ENCODE data around the gene PLEKHA4. TPM values are rescaled to one million over a fixed set of nuclear protein-coding genes. Genes with fewer than 3 reads are reported as not detected.
"Not testable (repeated sequence)": the region's sequence is repeated elsewhere in the genome, so short reads cannot be mapped to it uniquely, and the experiment has no call there.

PLEKHA4 gene
- total and polyA plus RNA-seq, 4 donors: 4.4 to 17.2 (median 6.3) TPM

- peak; percentile 98 for TF ChIP-seq ZBTB33 (IDR thresholded peaks at IDR 0.05)
- TF ChIP-seq RXRA (IDR thresholded peaks at IDR 0.05): peak in 1 of 2 donors; percentile 77
- TF ChIP-seq JUND (IDR thresholded peaks at IDR 0.05): peak in 1 of 2 donors; percentile 60
- peak; percentile 96 for TF ChIP-seq YY1 (IDR thresholded peaks at IDR 0.05)
- no peak for TF ChIP-seq HNF4G (IDR thresholded peaks at IDR 0.05)
- TF ChIP-seq, protein P1, sequence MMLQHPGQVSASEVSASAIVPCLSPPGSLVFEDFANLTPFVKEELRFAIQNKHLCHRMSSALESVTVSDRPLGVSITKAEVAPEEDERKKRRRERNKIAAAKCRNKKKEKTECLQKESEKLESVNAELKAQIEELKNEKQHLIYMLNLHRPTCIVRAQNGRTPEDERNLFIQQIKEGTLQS (IDR thresholded peaks at IDR 0.05): no peak
- peak; percentile 79 for TF ChIP-seq MAX (IDR thresholded peaks at IDR 0.05)
- peak; percentile 25 for TF ChIP-seq FOXA1 (IDR thresholded peaks at IDR 0.05)
- TF ChIP-seq SP1 (IDR thresholded peaks at IDR 0.05): peak; percentile 70
- TF ChIP-seq EGR1 (IDR thresholded peaks at IDR 0.05; ENCODE audit: low read depth in 2 of 2): peak in 1 of 2 donors; percentile 82
- peak in 1 of 2 donors; percentile 53 for TF ChIP-seq HNF4A (conservative IDR thresholded peaks at IDR 0.05)
Measured at GRCh38 chr19:48872182-48872883, 3.9 kb upstream of the PLEKHA4 start, which contains the start of gene PPP1R15A (continued).

GRCh38 chr19:48871471-48872181, 3.2 kb upstream of the PLEKHA4 start:
- not testable (repeated sequence) for H3K9me3 ChIP-seq (ENCODE audit: control insufficient read depth in 4 of 4, low read length in 3 of 4); H3K27me3 ChIP-seq (ENCODE audit: control insufficient read depth in 4 of 4, insufficient read depth in 4 of 4, low read length in 3 of 4); DNase-seq (ENCODE audit: low spot score); H3K9ac ChIP-seq (ENCODE audit: low read depth in 1 of 2, low read length in 2 of 2)
- TF ChIP-seq NR2F2 (IDR thresholded peaks at IDR 0.05) (peak; percentile 49), RXRA (IDR thresholded peaks at IDR 0.05) (peak in 1 of 2 donors; percentile 78)
- 62% methylated on average over 31 of the region's 31 CpGs for WGBS
- H3K27ac ChIP-seq (ENCODE audit: low read depth in 1 of 2, low read length in 2 of 2): peak overlapping the region; percentile 68 to 71
- H3K4me1 ChIP-seq (ENCODE audit: control insufficient read depth in 4 of 4, insufficient read depth in 4 of 4, low read length in 3 of 4): peaks cover 6 to 36% (median 25%) of the 10 kb centered on the region in 4 donors
- peak overlapping the region in 1 of 3 donors; percentile 4 for H3K4me3 ChIP-seq (ENCODE audit: low read depth in 1 of 3, low read length in 3 of 3)
- H3K36me3 ChIP-seq (ENCODE audit: control insufficient read depth in 4 of 4, insufficient read depth in 3 of 4, low read depth in 1 of 4, low read length in 3 of 4): peaks cover 0 to 14% (median 10%) of the 10 kb centered on the region in 4 donors

- H3K4me1 ChIP-seq (ENCODE audit: control insufficient read depth in 4 of 4, insufficient read depth in 4 of 4, low read length in 3 of 4): peaks cover 5 to 25% (median 23%) of the 10 kb centered on the region in 4 donors
Measured at GRCh38 chr19:48870048-48870447, 1.6 kb upstream of the PLEKHA4 start.

GRCh38 chr19:48867746-48868113, 687 bp downstream of the PLEKHA4 start:
- Histone ChIP-seq H3K9ac (ENCODE audit: low read depth in 1 of 2, low read length in 2 of 2) (peak overlapping the region; percentile 83 to 89), H3K27me3 (ENCODE audit: control insufficient read depth in 4 of 4, insufficient read depth in 4 of 4, low read length in 3 of 4) (no peaks in the 10 kb centered on the region), H3K9me3 (ENCODE audit: control insufficient read depth in 4 of 4, low read length in 3 of 4) (no peaks in the 10 kb centered on the region), H3K4me3 (ENCODE audit: low read depth in 1 of 3, low read length in 3 of 3) (peak overlapping the region; percentile 55 to 71 (median 67)), H3K27ac (ENCODE audit: low read depth in 1 of 2, low read length in 2 of 2) (peak overlapping the region; percentile 94 to 95), H3K4me1 (ENCODE audit: control insufficient read depth in 4 of 4, insufficient read depth in 4 of 4, low read length in 3 of 4) (peaks cover 5 to 9% (median 6%) of the 10 kb centered on the region in 4 donors), H3K36me3 (ENCODE audit: control insufficient read depth in 4 of 4, insufficient read depth in 3 of 4, low read depth in 1 of 4, low read length in 3 of 4) (peaks cover 0 to 6% (median 0%) of the 10 kb centered on the region in 4 donors)
- 36% methylated on average over 7 of the region's 7 CpGs for WGBS
- no peak for DNase-seq (ENCODE audit: low spot score)
- TF ChIP-seq REST (IDR thresholded peaks at IDR 0.05): no peak
- no peak for TF ChIP-seq EGR1 (IDR thresholded peaks at IDR 0.05; ENCODE audit: low read depth in 2 of 2)
- no peak for TF ChIP-seq GABPA (IDR thresholded peaks at IDR 0.05 in 1 of 2, conservative IDR thresholded peaks at IDR 0.05 in 1 of 2)
- TF ChIP-seq NR2F2 (IDR thresholded peaks at IDR 0.05): no peak
- no peak for TF ChIP-seq ZBTB33 (IDR thresholded peaks at IDR 0.05)
- no peak for TF ChIP-seq HNF4A (conservative IDR thresholded peaks at IDR 0.05)
- TF ChIP-seq YY1 (IDR thresholded peaks at IDR 0.05): no peak

More at GRCh38 chr19:48870048-48870447, 1.6 kb upstream of the PLEKHA4 start:
- H3K27ac ChIP-seq (ENCODE audit: low read depth in 1 of 2, low read length in 2 of 2): no peak overlapping the region
- no peak for TF ChIP-seq HNF4A (conservative IDR thresholded peaks at IDR 0.05)
- no peaks in the 10 kb centered on the region for H3K9me3 ChIP-seq (ENCODE audit: control insufficient read depth in 4 of 4, low read length in 3 of 4)
- no peak overlapping the region for H3K4me3 ChIP-seq (ENCODE audit: low read depth in 1 of 3, low read length in 3 of 3)
- H3K27me3 ChIP-seq (ENCODE audit: control insufficient read depth in 4 of 4, insufficient read depth in 4 of 4, low read length in 3 of 4): no peaks in the 10 kb centered on the region
- no peak for DNase-seq (ENCODE audit: low spot score)
- no peak overlapping the region for H3K9ac ChIP-seq (ENCODE audit: low read depth in 1 of 2, low read length in 2 of 2)
- peaks cover 0 to 10% (median 9%) of the 10 kb centered on the region in 4 donors for H3K36me3 ChIP-seq (ENCODE audit: control insufficient read depth in 4 of 4, insufficient read depth in 3 of 4, low read depth in 1 of 4, low read length in 3 of 4)
- WGBS: 95% methylated on average over 9 of the region's 9 CpGs

Measured in liver (tissue), 9 donors.